NCI-H2107 treated with DMSO at 0.1 percent for 48 hours (cell line): ENCODE measurements around the gene ITPK1.
"Not testable (repeated sequence)": the region's sequence is repeated elsewhere in the genome, so short reads cannot be mapped to it uniquely, and the experiment has no call there.

Experiments used
- DNase-seq: peaks from one replicate; lab custom pipeline; 2025; ENCODE audit not compliant: unreplicated experiment; lab: John Stamatoyannopoulos, UW

The ITPK1 gene

GRCh38 chr14:93131257-93131820, 15.6 kb upstream of the ITPK1 start:
- not testable (repeated sequence) for DNase-seq

- DNase-seq = no peak
Observed at GRCh38 chr14:93128725-93129459, 13.2 kb upstream of the ITPK1 start.

DNA sequence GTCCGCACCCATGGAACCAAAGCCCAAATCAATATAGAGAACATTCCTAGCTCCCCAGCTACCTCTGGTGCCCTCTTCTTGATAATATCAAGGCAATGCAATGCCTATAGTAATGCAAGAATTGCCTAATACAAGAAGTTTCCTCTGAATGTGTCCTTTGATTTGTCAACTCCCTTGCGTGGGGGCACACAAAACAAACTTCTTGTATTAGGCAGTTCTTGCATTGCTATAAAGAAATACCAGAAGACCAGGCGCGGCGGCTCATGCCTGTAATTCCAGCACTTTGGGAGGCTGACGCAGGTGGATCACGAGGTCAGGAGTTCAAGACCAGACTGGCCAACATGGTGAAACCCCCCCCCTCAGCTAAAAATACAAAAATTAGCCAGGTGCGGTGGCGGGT, 10.4 kb upstream of the ITPK1 start:
- DNase-seq = no peak

DNA sequence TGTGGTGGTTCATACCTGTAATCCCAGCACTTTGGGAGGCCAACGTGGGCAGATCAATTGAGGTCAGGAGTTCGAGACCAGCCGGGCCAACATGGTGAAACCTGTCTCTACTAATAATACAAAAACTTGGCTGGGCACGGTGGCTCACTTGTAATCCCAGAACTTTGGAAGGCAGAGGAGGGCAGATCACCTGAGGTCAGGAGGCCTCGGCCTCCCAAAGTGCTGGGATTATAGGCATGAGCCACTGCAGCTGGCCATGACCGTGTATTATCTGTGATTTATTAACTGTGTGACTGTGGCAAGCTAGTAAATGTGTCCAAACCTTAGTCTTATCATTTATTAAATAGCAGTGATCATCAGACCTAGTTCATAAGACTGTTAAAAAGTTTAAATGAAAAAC, 7.1 kb upstream of the ITPK1 start:
- no peak for DNase-seq

DNA sequence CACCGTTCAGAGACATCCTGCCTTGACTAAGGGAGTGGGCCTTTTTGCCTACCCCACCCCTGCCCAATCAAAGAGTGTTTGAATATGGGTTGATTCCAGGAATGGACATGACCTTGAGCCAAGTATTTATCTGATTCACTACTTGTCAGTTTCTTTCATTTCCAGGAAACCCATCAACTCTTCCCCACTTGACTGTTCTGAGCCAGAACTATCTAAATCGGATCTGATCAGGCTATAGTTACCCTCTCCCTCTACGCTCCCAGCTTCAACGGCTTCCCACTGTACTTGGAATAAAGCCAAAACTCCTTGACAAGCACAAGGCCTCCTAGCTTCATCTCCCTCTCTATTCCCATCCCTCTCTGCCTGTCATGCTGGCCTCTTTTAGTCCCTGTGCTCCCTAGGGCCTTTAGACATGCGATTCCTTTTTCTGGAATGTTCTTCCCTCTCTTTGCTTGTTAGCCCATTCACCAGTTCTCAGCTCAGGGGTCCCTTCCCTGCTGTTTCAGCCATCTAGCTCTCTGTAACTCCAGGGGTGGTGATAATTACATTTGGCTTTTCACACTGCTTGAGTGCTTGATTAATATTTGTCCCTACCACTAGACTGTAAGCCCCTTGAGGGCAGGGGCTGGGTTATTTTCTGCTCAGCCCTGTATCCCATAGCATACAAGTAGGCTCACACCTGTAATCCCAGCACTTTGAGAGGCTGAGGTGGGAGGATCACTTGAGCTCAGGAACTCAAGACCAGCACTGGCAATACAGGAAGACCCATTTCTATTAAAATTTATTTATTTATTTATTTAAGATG, 5.5 kb upstream of the ITPK1 start:
- no peak for DNase-seq

DNA sequence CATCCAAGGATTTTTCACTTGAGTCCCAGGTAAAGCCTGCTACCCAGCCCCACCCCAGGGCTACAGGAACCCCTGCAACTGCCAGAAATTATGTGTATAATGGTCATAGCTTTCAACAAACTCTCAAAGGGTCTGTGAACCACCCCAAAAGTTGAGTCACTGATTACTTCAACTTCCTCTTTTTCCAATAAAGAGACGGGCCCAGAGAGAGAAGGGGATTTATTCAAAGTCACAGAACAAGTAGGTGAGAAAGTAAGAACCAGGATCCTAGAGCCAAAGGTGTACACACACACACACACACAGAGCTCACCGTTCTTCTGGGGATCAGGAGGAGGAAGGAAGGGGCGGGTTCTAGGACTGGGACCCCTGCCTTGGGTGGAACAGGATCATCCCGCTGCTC, 4.8 kb upstream of the ITPK1 start:
- no peak for DNase-seq

GRCh38 chr14:93116676-93117200, 1.0 kb upstream of the ITPK1 start:
- DNase-seq = no peak

- DNase-seq = peak; percentile 86
Observed at GRCh38 chr14:93115069-93115820, 480 bp downstream of the ITPK1 start.

GRCh38 chr14:93114713-93115068, 1.0 kb downstream of the ITPK1 start:
- DNase-seq = no peak

DNA sequence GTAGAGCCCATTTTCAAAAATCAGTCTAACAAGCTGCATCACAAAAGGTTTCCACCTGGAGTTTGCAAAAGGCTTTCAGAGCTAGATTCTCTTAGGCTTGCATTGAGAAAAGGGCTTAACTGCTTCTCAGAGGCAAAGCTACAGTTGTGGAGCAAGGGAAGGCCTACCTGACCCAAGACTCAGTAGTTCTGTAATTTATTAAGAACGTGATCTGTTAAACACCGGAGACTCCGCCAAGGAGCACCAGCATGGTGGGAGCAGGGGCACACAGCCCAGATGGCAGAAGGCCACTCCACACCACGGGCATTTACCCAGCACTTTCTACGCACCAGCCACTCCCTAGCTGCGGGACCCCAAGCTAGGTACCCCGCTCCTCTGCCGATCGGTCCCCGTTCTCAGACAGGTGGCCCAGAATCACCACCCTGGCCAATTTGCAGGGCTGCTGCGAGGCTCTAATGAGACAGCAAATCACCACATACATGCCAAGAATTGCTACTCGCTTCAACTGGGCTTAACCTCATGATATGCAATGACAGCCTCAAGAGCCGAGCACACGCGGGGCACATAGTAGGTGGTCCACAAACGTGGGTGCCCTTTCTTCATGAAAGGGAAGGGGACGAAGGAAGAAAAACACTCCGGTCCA, 1.5 kb downstream of the ITPK1 start:
- no peak for DNase-seq

- no peak for DNase-seq
Observed at GRCh38 chr14:93113678-93114067, 2.1 kb downstream of the ITPK1 start.

GRCh38 chr14:93112891-93113677, 2.6 kb downstream of the ITPK1 start:
- DNase-seq = peak; percentile 65

- peak; percentile 85 for DNase-seq
Observed at GRCh38 chr14:93111541-93111940, 4.2 kb downstream of the ITPK1 start.

DNA sequence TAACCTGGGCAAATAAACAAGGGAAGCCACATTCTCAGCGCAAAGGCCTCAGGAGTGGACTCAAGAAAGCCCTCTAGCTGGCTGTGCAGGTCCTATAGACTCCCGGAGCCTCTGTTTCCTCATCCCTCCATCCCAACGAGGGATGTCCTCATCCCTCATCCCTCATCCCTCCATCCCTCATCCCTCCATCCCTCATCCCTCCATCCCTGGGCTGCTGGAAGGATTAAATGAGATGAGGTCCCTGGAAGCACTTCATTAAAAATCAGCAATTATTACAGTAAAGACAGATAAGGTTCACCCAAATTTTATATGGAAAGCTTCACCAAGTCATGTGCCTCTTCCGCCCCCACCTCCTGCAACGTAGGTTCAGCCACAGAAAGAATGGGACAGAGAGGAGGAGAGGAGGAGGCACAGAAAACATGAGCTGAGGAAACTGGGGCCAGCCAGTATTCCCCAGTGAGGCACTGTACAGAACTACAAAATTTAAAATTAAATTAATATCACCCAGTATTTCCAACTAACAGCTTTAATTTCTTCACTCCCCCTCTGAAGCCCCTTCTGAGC, 4.8 kb downstream of the ITPK1 start:
- no peak for DNase-seq

DNA sequence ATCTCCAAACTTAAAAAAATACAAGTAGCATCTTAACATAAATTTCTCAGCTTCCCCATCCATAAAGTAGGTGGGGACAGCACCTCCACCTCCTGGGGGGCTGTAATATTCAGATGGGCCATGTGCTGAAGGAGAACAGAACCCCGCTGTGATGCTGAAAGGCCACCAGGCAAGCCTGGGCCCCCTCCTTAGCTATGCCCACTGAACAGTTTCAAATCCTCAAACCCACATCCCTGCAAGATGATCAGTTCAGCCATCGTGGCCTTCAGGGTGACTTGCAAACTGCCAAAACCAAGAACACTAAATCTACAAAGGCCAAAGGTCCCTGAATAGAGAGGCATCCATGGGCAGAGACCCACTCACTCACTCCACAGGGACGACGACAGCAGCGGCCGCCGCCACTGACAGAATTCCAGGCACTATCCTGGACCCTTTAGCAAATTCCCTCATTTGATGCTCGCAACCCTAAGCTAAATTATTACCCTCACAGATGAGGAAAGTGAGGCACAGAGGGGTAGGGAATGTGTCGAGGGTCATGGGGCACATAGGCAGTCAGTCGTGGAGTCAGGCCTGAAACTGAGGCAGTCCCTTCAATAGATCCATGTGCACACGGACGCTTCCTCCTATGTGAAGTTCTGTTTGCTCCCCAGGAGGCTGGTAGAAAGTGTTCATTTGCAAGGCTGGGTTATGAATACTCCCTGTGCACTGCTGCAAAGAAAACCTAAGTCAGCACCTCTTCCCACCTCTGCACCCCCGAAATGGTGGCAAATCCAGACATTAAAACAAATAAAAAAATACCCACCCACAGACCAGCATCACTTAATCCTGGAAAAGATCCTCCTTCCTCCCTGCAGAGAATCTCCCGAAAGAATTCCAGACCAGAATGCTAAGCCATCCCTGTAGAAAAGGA, 5.9 kb downstream of the ITPK1 start:
- DNase-seq = no peak

GRCh38 chr14:93108105-93108504, 7.6 kb downstream of the ITPK1 start:
- DNase-seq = no peak

DNA sequence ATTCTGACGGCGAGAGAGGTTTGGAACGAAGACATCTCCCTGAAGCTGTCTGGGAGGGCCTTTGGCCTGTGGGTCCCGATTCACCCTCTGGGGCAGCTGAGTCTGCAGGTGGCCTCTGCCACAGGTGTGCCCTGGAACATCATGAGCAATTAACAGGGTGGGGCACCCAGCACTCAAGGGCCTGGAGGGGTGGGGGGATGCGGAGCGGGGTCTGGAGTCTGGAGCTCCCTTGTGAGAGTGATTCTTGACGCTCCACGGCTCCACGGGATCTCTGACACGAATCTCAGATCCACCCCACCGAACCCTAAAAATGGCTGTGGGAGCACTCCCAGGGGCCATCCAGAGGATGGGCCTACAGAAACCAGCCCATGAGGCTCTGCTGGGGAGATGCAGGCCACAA, 8.3 kb downstream of the ITPK1 start:
- no peak for DNase-seq

DNA sequence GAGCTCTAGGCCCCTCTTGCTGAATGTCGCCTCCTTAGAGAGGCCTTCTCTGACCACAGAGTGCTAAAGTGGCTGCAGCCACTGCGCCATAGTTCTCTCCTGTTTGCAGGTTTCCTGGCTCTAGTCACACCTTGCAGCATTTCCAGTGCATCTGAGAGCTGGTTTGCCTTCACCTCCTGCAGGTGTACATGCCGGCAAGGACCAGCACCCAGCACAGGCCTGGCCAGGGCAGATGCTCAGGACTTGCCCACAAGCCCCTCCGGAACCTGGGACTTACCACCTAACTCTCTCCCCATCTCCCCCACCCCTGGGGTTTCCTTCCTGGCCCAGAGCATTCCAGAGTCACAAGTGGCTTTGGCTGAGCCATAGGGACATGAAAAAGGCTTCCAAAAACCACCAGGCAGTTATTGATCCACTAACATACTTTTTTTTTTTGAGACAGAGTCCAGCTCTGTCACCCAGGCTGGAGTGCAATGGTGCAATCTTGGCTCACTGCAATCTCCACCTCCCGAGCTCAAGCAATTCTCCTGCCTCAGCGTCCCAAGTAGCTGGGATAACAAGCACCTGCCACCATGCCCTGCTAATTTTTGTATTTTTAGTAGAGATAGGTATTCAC, 9.1 kb downstream of the ITPK1 start:
- no peak for DNase-seq
